Loucy (cell line): ENCODE measurements around the gene SDCBP2.

Source experiments
- H2AFZ ChIP-seq: fragments of 200-600 bp; sonication (generic); 2 replicates; pipeline ENCODE4 v1.6.0; 2016; ENCODE audit warnings: antibody characterized with exemption, mild to moderate bottlenecking, low read length, moderate library complexity
- H3F3A ChIP-seq: fragments of 200-600 bp; 2 replicates; pipeline ENCODE4 v1.6.0; 2016; ENCODE audit warnings: antibody characterized with exemption, low read depth, mild to moderate bottlenecking
- H3K27me3 ChIP-seq: fragments of 200-600 bp; sonication (generic); 2 replicates; pipeline ENCODE4 v1.6.1; 2014; ENCODE audit warnings: low read length, mild to moderate bottlenecking; ENCODE audit not compliant: insufficient read depth, poor library complexity, severe bottlenecking
- H3K36me3 ChIP-seq: fragments of 200-600 bp; sonication (generic); 2 replicates; pipeline ENCODE4 v1.6.1; 2016; ENCODE audit warnings: low read length; ENCODE audit not compliant: insufficient read depth
- H3K4me1 ChIP-seq: fragments of 200-600 bp; sonication (generic); 2 replicates; pipeline ENCODE4 v1.5.1; 2014; ENCODE audit warnings: low read length, mild to moderate bottlenecking; ENCODE audit not compliant: insufficient read depth, poor library complexity, severe bottlenecking
- H3K4me2 ChIP-seq: fragments of 200-600 bp; sonication (generic); 2 replicates; pipeline ENCODE4 v1.6.0; 2014; ENCODE audit warnings: antibody characterized with exemption, low read length, low read depth, mild to moderate bottlenecking; ENCODE audit not compliant: poor library complexity, severe bottlenecking
- H3K4me3 ChIP-seq: fragments of 200-600 bp; sonication (generic); 2 replicates; pipeline ENCODE4 v1.5.1; 2014; ENCODE audit warnings: low read length, mild to moderate bottlenecking, mixed read lengths; ENCODE audit not compliant: poor library complexity, severe bottlenecking
- H3K79me2 ChIP-seq: fragments of 200-600 bp; sonication (generic); 2 replicates; pipeline ENCODE4 v1.6.1; 2014; ENCODE audit warnings: low read length; ENCODE audit not compliant: insufficient read depth
- H3K9ac ChIP-seq: fragments of 200-600 bp; sonication (generic); 2 replicates; pipeline ENCODE4 v1.6.0; 2014; ENCODE audit warnings: mild to moderate bottlenecking, low read depth, low read length, moderate library complexity; ENCODE audit not compliant: poor library complexity, severe bottlenecking
- H3K9me2 ChIP-seq: fragments of 200-600 bp; sonication (generic); replicated peaks from 2 replicates; pipeline ENCODE4 v1.6.1; 2016; ENCODE audit warnings: low read depth, low read length, mixed read lengths
- H3K9me3 ChIP-seq: fragments of 200-600 bp; sonication (generic); 2 replicates; pipeline ENCODE4 v1.6.1; 2014; ENCODE audit warnings: mild to moderate bottlenecking, antibody characterized with exemption, low read length, low read depth; ENCODE audit not compliant: insufficient read depth
- H4K20me1 ChIP-seq: fragments of 200-600 bp; sonication (generic); 2 replicates; pipeline ENCODE4 v1.6.0; 2014; ENCODE audit warnings: antibody characterized with exemption, low read length, mild to moderate bottlenecking; ENCODE audit not compliant: insufficient read depth, poor library complexity, severe bottlenecking
- EZH2phosphoT487 ChIP-seq: fragments of 200-600 bp; IDR thresholded peaks from 2 replicates; pipeline ENCODE4 v1.6.1; 2018; ENCODE audit warnings: antibody characterized with exemption, mild to moderate bottlenecking, moderate library complexity, borderline replicate concordance
- TF ChIP-seq, protein P1 (sequence below): fragments of 200-600 bp; sonication (generic); conservative IDR thresholded peaks from 2 replicates; pipeline ENCODE4 v1.5.1; 2014; ENCODE audit warnings: mild to moderate bottlenecking, antibody characterized with exemption, low read length

The SDCBP2 gene

DNA sequence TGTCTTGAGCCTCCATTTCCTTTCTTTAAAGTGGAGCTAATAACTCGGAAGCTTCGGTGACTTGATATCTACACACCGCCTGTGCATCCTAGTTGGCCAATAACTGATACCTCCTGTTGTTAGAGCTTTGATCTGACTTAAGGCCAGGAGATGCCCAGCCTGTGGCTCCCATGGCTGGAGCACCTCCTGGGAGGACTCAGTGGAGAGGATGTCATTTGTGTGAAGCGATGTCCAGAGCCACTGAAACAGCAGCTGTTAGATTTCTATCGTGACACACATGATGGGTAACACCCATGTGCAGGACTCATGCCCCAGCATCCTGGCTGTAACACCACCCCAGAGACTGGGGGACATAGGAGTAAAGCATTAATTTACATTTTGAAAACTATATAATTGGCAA lies 30.8 kb downstream of the SDCBP2 start:
- Histone ChIP-seq H4K20me1 (no peaks in the 10 kb centered on the region), H2AFZ (no peak overlapping the region), H3K9me3 (no peaks in the 10 kb centered on the region), H3K27me3 (no peaks in the 10 kb centered on the region), H3K4me3 (no peak overlapping the region), H3K9me2 (no peaks in the 10 kb centered on the region), H3F3A (no peaks in the 10 kb centered on the region), H3K9ac (no peak overlapping the region), H3K4me2 (no peak overlapping the region), H3K4me1 (peaks cover 16% of the 10 kb centered on the region), H3K79me2 (no peaks in the 10 kb centered on the region), H3K36me3 (no peaks in the 10 kb centered on the region)
- TF ChIP-seq, protein P1, sequence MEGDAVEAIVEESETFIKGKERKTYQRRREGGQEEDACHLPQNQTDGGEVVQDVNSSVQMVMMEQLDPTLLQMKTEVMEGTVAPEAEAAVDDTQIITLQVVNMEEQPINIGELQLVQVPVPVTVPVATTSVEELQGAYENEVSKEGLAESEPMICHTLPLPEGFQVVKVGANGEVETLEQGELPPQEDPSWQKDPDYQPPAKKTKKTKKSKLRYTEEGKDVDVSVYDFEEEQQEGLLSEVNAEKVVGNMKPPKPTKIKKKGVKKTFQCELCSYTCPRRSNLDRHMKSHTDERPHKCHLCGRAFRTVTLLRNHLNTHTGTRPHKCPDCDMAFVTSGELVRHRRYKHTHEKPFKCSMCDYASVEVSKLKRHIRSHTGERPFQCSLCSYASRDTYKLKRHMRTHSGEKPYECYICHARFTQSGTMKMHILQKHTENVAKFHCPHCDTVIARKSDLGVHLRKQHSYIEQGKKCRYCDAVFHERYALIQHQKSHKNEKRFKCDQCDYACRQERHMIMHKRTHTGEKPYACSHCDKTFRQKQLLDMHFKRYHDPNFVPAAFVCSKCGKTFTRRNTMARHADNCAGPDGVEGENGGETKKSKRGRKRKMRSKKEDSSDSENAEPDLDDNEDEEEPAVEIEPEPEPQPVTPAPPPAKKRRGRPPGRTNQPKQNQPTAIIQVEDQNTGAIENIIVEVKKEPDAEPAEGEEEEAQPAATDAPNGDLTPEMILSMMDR = no peak
- TF ChIP-seq EZH2phosphoT487 = no peak

DNA sequence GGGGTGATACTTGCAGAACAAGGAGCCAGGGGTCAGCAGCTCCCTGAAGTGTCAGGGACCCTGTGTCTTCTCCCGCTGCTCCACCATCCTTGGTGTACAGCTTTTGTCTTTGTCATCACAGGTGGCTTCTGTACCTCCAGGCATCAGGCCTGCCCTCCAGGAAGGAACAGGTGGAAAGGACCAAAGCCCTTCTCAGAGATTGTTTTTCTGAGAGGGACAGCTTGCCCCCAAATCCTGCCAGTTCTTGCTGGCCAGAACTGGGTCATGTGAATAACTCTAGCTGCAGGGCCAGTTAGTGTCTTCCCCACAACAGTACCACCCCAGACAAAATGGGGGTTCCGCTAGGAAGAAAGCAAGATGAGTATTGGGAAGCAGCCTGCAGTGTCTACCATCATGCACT lies 31.5 kb downstream of the SDCBP2 start:
- Histone ChIP-seq H3K4me1 (peaks cover 16% of the 10 kb centered on the region), H4K20me1 (no peaks in the 10 kb centered on the region), H2AFZ (no peak overlapping the region), H3K27me3 (no peaks in the 10 kb centered on the region), H3K9me2 (no peaks in the 10 kb centered on the region), H3K79me2 (no peaks in the 10 kb centered on the region), H3F3A (no peaks in the 10 kb centered on the region), H3K9me3 (no peaks in the 10 kb centered on the region), H3K36me3 (no peaks in the 10 kb centered on the region), H3K9ac (no peak overlapping the region), H3K4me3 (no peak overlapping the region), H3K4me2 (no peak overlapping the region)
- TF ChIP-seq, protein P1 = no peak
- no peak for TF ChIP-seq EZH2phosphoT487

DNA sequence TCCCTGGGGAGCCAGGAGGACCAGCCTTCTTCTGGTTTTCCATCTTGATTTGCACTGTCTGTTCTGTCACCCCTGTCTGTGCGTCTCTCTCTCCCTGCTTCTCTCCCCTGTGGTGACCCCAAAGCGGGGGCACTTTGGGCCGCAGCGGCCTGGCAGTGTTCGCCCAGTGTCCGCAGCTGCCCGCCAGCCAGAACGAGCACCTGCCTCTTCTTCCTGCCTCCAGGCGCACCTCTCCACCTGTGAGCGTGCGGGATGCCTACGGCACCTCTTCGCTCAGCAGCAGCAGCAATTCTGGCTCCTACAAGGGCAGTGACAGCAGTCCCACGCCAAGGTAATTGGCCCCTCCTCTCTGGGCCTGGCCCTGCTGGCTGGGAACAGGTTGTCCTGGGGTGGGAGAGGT lies 32.0 kb downstream of the SDCBP2 start:
- Histone ChIP-seq H3K9ac (no peak overlapping the region), H3K27me3 (no peaks in the 10 kb centered on the region)
- TF ChIP-seq, protein P1 = no peak
- TF ChIP-seq EZH2phosphoT487 = no peak

More for the DNA sequence above, 32.0 kb downstream of the SDCBP2 start:
- Histone ChIP-seq H3K4me2 (no peak overlapping the region), H4K20me1 (no peaks in the 10 kb centered on the region), H3K79me2 (no peaks in the 10 kb centered on the region), H3K9me2 (no peaks in the 10 kb centered on the region), H3K4me3 (no peak overlapping the region), H3K4me1 (peaks cover 16% of the 10 kb centered on the region), H3K36me3 (no peaks in the 10 kb centered on the region), H3K9me3 (no peaks in the 10 kb centered on the region), H3F3A (no peaks in the 10 kb centered on the region), H2AFZ (no peak overlapping the region)
